Stimulated activated CD4-positive, alpha-beta T cell treated with anti-CD3 and anti-CD28 coated beads, Interleukin-1b, Interleukin-23, amount 100 ng/mL, for 1 hour (primary cell): ENCODE data around the gene NLRP6.
A peak's percentile ranks its signal among the peaks of the same experiment; 100 is the strongest.

Source experiments
- DNase-seq, 2 donors: peaks; one replicate each; pipeline ENCODE4 v3.0.0-alpha.2; 2020; ENCODE audit warnings: low read depth in 2 of 2

NLRP6 gene

GRCh38 chr11:282171-282570 lies 4.0 kb downstream of the NLRP6 start:
- no peak for DNase-seq

GRCh38 chr11:282630-283360 lies 4.6 kb downstream of the NLRP6 start:
- DNase-seq = no peak

- no peak for DNase-seq
These were observed 5.3 kb downstream of the NLRP6 start for GRCh38 chr11:283405-284104.

GRCh38 chr11:284105-285020 lies 6.2 kb downstream of the NLRP6 start:
- DNase-seq = no peak

GRCh38 chr11:285021-285893 lies 7.0 kb downstream of the NLRP6 start:
- DNase-seq = no peak

GRCh38 chr11:285894-286220 lies 7.7 kb downstream of the NLRP6 start:
- DNase-seq = no peak

- DNase-seq = peak in 1 of 2 donors; percentile 76
These were observed 9.0 kb downstream of the NLRP6 start for GRCh38 chr11:286977-287820.

- no peak for DNase-seq
These were observed 9.7 kb downstream of the NLRP6 start for GRCh38 chr11:287821-288477.

- DNase-seq = no peak
These were observed 10.5 kb downstream of the NLRP6 start, which contains the start of gene PGGHG for GRCh38 chr11:288478-289397. Gene PGGHG (plus strand): TSS chr11:289126. CDS start chr11:289817, 691 bp downstream.

- no peak for DNase-seq
These were observed 11.1 kb downstream of the NLRP6 start for GRCh38 chr11:289398-289711.

- no peak for DNase-seq
These were observed 11.8 kb downstream of the NLRP6 start for GRCh38 chr11:289712-290620.

- DNase-seq = no peak
These were observed 12.5 kb downstream of the NLRP6 start for GRCh38 chr11:290621-291231.

- DNase-seq = no peak
These were observed 13.3 kb downstream of the NLRP6 start for GRCh38 chr11:291281-292210.

- no peak for DNase-seq
These were observed 14.3 kb downstream of the NLRP6 start for GRCh38 chr11:292211-293121.

- DNase-seq = no peak
These were observed 15.2 kb downstream of the NLRP6 start for GRCh38 chr11:293271-293851.
